HG02571 (cell line): ENCODE results near the gene SURF2.
A peak's percentile ranks its signal among the peaks of the same experiment; 100 is the strongest.

Experiments used
- ATAC-seq: cut with Tn5 transposase; IDR thresholded peaks from one replicate; pipeline ENCODE4 v1.9.1; 2021; ENCODE audit warnings: mild to moderate bottlenecking, moderate library complexity; ENCODE audit not compliant: unreplicated experiment

The SURF2 gene

GRCh38 chr9:133353548-133353947 is 2.8 kb upstream of the SURF2 start:
- no peak for ATAC-seq

DNA sequence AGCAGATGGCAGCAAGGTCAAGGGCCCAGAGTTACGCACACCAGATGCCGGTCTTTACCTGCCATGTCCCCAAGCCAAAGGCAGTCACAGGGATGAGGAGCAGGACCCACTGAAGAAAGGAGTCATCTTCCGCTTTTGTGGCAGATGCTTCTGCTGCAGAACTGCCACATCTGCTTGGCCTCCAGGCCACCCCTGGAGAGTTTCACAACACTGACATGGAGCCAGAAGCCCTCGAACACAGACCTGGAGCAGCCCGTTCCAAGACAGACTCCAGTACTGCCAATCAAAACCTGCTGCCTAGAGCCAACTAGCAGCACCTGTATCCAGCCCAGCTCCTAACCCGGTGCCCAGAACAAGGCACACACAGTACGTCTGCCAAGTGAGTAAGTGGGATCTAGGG is 1.6 kb upstream of the SURF2 start:
- ATAC-seq = no peak

DNA sequence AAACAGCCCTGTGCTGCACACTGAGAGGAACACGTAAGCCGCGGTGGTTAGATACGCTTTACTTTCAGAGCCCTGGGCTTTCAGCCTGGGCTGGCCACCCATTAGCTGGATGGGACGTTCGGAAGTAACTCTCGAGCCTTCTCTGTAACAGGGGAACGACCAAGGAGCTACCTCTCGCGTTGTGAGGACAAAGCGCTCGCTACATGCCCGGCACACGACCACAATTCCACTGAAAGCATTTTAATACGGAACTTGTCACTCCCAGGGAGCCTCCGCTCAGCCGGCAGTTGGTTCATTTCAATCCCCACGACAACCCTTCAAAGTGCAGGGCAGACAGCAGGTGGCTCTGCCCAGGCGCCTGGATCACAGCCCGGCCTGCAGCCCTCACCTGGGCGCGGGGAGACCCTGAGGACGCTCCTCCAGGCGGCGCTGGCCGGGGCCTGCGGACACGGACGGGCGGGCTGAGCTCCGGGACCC is 431 bp upstream of the SURF2 start:
- ATAC-seq = peak; percentile 24

DNA sequence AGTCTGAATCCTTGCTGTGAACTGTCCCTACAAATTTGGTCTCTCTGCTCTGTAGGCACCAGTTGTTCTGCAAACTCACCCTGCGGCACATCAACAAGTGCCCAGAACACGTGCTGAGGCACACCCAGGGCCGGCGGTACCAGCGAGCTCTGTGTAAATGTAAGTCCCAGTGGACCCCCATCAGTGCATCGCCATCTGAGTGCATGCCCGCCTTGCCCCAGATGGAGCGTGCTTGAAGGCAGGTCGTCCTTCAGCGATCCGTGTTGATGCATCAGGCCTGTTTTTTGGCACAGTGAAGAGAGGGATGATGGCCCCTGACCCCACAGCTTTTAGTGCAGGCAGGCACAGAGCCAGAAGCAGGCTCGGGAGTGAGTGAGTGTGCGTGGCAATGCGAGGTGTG is 1.3 kb downstream of the SURF2 start:
- no peak for ATAC-seq

GRCh38 chr9:133359399-133360175 is 3.2 kb downstream of the SURF2 start:
- ATAC-seq = no peak

DNA sequence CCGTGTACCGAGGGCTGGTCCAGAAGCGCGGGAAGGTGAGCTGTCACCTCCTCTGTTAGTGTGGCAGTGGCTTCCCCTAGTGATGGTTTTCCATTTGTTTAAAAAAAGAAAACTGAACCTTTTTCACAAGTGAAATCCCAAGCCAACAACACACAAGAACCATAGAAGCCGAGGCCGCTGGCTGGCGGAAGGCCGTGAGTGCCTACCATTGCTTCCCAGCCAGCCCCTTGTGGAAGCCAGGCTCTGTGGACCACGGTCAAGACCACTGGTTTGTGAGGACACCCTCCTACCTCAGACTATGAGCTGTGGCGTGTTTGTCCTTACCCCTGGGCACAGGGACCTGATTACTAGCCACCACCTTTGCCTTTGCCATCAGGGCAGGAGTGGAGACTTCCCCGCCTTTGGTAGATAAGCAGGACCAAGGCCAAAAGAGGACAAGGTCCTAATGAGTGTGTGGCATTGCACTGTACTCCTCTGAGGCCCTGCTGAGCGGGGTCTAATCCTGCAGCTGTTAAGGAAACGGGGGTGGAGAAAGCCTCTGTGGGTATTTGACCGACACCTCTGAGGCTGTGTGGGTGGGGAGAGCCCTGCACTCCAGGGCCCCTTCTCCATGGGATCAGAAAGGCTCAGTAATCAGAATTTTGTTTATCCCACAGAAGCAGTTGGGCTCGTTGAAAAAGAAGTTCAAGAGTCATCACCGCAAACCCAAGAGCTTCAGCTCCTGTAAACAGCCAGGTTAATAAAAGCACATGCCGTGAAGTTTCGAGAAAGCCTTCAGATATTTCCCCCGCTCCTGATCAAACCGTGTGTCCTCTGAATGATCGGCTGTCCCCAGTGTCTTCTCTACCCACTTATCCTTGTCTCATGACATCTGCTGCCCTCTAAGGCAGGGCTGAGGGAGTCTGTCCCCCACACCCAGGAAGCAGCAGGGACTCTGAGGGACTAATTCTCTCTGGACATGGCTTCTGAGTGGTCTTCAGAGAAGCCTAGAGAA is 4.3 kb downstream of the SURF2 start:
- no peak for ATAC-seq

DNA sequence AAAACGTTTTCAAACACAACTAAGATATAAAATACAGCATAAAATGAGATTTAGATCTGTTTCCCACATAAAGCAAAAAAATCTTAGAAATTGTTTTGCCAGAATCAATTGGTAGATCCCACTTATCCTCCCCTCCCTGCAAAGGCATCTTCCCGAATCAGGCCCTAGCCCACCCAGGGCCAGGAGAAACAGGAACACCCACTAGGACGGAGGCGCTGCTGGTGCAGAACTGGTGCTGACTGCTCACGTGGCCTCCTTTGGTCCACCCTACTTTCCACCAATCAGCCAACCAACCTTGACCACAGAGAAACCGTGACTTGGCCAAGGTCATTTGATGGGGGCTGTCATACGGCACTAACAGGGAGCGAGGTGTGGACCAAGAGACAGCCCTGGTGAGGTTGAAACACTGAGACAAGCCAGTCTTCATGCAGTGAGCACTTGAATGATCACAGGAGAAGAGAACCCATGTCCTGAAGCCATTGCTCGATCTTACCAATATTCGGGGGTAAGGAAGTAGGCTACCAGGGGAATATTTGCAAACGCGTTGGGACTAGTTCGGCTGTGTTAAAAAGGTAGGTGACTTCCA is 5.2 kb downstream of the SURF2 start:
- no peak for ATAC-seq

- ATAC-seq = no peak
Observed at GRCh38 chr9:133362359-133363044, 6.2 kb downstream of the SURF2 start.

GRCh38 chr9:133366435-133366834 is 10.1 kb downstream of the SURF2 start:
- ATAC-seq = no peak

DNA sequence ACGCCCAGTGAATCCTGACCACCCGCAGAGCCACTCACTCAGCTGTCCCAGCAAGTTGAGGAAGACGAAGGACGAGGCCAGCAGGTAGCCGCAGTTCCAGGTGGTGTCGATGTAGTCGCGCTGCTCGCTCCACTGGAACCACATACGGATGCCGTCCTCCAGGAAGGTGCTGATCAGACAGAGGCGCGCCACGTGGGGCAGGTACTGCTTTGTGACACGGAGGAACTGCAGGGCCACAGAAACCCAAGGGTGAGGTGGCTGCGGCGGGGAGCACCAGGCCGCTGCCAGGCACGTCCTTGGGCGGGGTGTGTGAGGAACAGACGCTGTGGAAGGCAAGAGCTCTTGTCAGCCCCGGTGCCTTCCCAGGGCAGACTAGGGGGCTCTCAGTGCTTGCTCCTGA is 10.9 kb downstream of the SURF2 start:
- no peak for ATAC-seq

- no peak for ATAC-seq
Observed at GRCh38 chr9:133367778-133368177, 11.4 kb downstream of the SURF2 start.

- ATAC-seq = no peak
Observed at GRCh38 chr9:133368249-133368881, 12.0 kb downstream of the SURF2 start.

GRCh38 chr9:133369422-133369821 is 13.1 kb downstream of the SURF2 start:
- no peak for ATAC-seq

DNA sequence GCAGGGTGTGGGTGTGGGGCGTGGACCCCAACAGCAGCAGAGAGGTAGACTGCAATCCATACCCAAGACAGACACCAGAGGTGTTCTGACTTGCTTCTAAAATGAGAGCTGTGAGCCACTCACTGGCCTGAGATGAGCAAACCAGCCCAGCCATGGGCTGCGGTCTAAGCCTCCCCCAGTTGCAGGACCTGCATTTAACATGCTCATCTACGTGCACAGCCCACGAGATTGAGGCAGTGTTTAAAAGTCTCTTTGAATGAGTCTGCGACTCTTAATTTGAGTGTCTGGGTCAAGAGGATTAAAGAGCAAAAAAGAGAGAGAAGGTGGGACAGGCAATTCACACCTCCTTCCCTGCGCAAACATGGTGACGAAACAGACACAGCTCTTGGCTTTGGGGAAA is 13.6 kb downstream of the SURF2 start:
- ATAC-seq = no peak

- no peak for ATAC-seq
Observed at GRCh38 chr9:133370685-133371084, 14.3 kb downstream of the SURF2 start.

GRCh38 chr9:133371261-133371711 is 14.9 kb downstream of the SURF2 start:
- no peak for ATAC-seq

DNA sequence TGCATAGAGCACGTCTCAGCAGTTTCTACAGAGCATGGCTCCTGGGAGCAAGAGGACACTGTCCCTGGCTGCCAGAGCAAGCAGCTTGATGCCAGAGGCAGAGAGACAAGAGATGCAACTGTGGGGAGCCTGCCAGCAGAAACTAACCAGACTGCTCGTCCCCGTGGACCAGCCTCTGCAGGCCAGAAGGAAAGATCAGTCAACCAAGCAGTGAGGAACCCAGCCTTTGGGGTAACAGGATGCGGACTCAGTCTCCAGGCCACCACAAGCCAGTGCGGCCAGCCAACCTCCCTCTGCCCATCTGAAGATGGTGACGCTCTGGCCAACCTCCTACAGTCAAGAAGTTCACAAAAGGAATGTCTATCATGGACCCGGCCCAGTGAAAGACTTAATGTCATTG is 15.8 kb downstream of the SURF2 start:
- no peak for ATAC-seq

GRCh38 chr9:133374612-133375115 is 18.3 kb downstream of the SURF2 start:
- ATAC-seq = no peak

- peak; percentile 12 for ATAC-seq
Observed at GRCh38 chr9:133375116-133375723, 18.9 kb downstream of the SURF2 start.
